HUES48 (cell line): ENCODE data around the gene PAK4.
"Not testable (repeated sequence)": the region's sequence is repeated elsewhere in the genome, so short reads cannot be mapped to it uniquely, and the experiment has no call there.

Experiments used
- H3K27ac ChIP-seq: one replicate; pipeline ENCODE4 v1.7.0; 2013; ENCODE audit warnings: low read depth, low read length, inconsistent platforms
- H3K27me3 ChIP-seq: 2 replicates; pipeline ENCODE4 v1.6.1; 2013; ENCODE audit warnings: mild to moderate bottlenecking, low read length; ENCODE audit not compliant: control insufficient read depth, insufficient read depth
- H3K36me3 ChIP-seq: 2 replicates; pipeline ENCODE4 v1.6.1; 2013; ENCODE audit warnings: low read length; ENCODE audit not compliant: control insufficient read depth, insufficient read depth
- H3K4me1 ChIP-seq: 2 replicates; pipeline ENCODE4 v1.6.1; 2013; ENCODE audit warnings: mild to moderate bottlenecking, low read length; ENCODE audit not compliant: control insufficient read depth, insufficient read depth
- H3K4me3 ChIP-seq: 2 replicates; pipeline ENCODE4 v1.5.1; 2013; ENCODE audit warnings: mild to moderate bottlenecking, low read depth, low read length
- H3K9ac ChIP-seq: 2 replicates; pipeline ENCODE4 v1.6.1; 2013; ENCODE audit warnings: mild to moderate bottlenecking, low read depth, low read length, moderate library complexity
- H3K9me3 ChIP-seq: 2 replicates; pipeline ENCODE4 v1.6.1; 2013; ENCODE audit warnings: low read length; ENCODE audit not compliant: control insufficient read depth, insufficient read depth

The PAK4 gene

DNA sequence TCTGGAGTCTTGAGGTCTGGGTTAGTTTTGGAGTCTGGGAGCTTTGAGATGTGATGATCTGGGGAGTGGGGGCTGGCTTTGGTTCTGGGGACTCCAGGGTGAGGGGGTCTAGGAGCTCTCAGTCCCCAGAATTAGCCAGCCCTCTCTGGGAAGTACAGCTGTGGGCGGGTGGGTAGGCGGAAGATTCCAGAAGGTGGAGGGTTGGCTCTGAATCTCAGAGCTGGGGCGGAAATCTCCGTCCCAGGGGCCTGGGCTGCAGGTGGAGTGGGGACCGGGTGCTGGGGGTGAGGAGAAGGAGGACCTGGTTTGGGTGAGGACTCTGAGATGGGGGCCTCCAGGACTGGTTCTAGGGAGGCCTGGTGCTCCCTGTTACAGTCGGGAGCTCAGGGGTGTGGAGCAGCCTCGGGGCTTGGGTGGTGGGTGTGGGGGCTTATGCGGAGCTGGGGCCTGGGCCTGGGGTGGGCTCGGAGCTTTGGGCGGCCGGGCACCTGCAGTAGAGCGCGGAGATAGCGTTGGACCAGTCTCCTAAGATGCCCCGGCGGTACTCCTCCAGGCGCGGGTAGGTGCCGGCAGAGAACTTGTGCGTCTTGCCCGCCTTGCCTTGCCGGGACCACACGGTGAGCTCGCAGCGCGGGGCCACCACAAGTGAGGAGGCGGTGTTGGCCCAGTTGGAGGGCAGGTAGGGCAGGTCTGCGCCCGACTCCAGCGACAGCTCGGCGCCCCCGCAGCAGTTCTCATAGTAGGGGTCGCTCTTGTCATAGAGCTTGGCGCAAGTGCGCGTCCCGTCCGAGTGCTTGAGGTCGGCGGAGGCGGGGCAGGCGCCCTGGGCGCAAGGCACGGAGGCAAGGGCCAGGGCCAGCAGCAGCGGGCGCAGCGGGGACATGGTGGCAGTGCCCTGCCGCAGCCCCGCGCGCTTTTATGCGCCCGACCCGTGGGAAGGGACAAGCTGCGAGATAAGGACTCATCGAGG is 78.1 kb downstream of the PAK4 start, which contains the start of gene SYCN:
Gene SYCN (minus strand): TSS at position 892 of the 970 bp plus-strand sequence. CDS start 9 bp downstream, at position 883.
- H3K27me3 ChIP-seq = peaks cover 30% of the 10 kb centered on the region
- peak within 1 kb of the TSS; percentile 39; the same call in 1 of the 2 replicates for H3K4me3 ChIP-seq
- no peak within 1 kb of the TSS for H3K27ac ChIP-seq
- H3K4me1 ChIP-seq = no peaks in the 10 kb centered on the region
- H3K9ac ChIP-seq = no peak within 1 kb of the TSS
- H3K9me3 ChIP-seq = no peaks in the 10 kb centered on the region
- H3K36me3 ChIP-seq = no peaks in the 10 kb centered on the region

DNA sequence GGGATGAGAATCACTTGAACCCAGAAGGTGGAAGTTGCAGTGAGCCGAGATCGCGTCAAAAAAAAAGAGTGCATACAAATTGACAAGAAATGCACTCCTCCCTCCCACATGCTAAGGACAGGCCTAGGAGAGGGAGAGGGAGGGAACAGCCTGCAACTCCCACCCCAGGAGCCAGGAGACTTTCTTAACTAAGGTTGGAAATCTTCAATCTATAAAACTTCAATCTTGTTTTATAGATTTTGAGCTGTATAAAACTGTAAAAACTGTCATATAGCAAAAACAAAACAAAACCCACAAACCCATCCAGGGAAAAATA is 79.8 kb downstream of the PAK4 start:
- Histone ChIP-seq H3K27ac (no peak overlapping the region), H3K9me3 (no peaks in the 10 kb centered on the region), H3K4me1 (no peaks in the 10 kb centered on the region), H3K4me3 (no peak overlapping the region), H3K27me3 (peaks cover 26% of the 10 kb centered on the region), H3K36me3 (no peaks in the 10 kb centered on the region), H3K9ac (no peak overlapping the region)

DNA sequence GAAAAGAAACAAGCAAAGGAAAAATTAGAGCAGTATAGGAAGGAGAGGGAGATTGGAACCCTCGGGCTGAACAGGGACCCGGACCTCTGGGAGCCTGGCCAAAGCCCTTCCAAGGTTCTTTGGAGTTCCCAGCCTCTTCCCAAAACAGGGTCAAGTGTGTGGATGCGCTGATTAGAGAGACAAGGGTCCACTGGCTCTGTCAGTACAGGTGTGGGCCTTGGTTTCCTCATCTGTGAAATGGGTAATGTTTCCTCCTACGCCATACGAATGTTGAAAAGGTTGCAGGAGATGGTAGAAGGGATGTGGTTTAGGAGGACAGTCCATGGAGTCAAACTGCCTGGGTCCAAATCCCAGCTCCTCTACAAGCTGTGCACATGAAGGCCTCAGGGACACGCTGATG is 80.5 kb downstream of the PAK4 start:
- peaks cover 26% of the 10 kb centered on the region for H3K27me3 ChIP-seq
- H3K9me3 ChIP-seq = no peaks in the 10 kb centered on the region
- no peak overlapping the region for H3K9ac ChIP-seq
- H3K36me3 ChIP-seq = no peaks in the 10 kb centered on the region
- H3K4me3 ChIP-seq = no peak overlapping the region
- H3K4me1 ChIP-seq = no peaks in the 10 kb centered on the region
- H3K27ac ChIP-seq = no peak overlapping the region

- Histone ChIP-seq H3K4me1 (no peaks in the 10 kb centered on the region), H3K27me3 (peaks cover 26% of the 10 kb centered on the region), H3K9ac (no peak overlapping the region), H3K27ac (no peak overlapping the region), H3K9me3 (no peaks in the 10 kb centered on the region), H3K4me3 (no peak overlapping the region), H3K36me3 (no peaks in the 10 kb centered on the region)
Observed at GRCh38 chr19:39207293-39207836, 81.8 kb downstream of the PAK4 start.

DNA sequence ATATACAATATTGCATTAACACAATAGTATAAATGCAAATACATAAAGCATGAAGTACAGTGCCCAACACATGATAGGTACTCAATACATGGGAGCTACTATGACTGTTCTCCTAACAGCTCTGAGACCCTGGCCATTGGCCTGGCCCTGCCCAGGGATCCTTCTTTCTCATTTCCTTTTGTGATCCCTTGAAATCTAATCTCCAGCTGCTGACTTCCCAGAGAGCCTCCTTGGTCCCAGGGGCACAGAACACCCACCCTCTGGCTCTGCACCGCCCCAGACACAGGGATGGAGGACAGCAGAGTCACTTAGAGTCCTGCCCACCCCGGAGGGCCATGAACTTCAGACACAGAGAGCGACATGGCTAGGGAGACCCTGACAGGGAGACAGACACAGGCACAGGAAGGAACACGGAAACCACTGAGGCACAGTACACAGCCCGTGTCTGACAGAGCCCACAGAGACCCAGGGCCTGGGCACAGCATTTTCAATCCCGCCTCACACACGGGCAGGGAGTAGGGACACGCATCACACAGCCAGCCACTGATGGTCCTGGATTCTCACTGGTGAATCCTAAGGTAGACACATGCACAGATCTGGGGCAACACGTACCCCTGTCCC is 82.7 kb downstream of the PAK4 start:
- H3K9me3 ChIP-seq = no peaks in the 10 kb centered on the region
- no peaks in the 10 kb centered on the region for H3K4me1 ChIP-seq
- no peak overlapping the region for H3K9ac ChIP-seq
- H3K4me3 ChIP-seq = no peak overlapping the region
- H3K27ac ChIP-seq = no peak overlapping the region
- H3K36me3 ChIP-seq = no peaks in the 10 kb centered on the region
- peaks cover 18% of the 10 kb centered on the region for H3K27me3 ChIP-seq

DNA sequence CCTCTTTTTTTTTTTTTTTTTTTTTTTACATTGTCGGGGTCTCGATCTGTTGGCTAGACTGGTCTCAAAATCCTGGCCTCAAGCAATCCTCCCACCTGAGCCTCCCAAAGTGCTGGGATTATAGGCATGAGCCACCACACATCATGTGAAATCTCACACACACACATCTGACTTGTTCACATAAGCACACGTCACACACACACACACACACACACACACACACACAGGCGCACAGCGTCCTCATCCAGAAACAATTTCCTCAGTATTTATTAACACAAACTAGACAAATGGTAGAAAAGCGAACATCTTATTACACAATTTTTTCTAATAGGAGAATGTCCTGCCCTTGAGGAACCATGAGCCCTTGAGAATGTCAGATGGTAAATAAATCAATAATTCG is 83.6 kb downstream of the PAK4 start:
- no peaks in the 10 kb centered on the region for H3K36me3 ChIP-seq
- H3K9me3 ChIP-seq = no peaks in the 10 kb centered on the region
- H3K27me3 ChIP-seq = peaks cover 9% of the 10 kb centered on the region
- H3K27ac ChIP-seq = no peak overlapping the region
- H3K4me1 ChIP-seq = no peaks in the 10 kb centered on the region
- no peak overlapping the region for H3K4me3 ChIP-seq
- no peak overlapping the region for H3K9ac ChIP-seq

DNA sequence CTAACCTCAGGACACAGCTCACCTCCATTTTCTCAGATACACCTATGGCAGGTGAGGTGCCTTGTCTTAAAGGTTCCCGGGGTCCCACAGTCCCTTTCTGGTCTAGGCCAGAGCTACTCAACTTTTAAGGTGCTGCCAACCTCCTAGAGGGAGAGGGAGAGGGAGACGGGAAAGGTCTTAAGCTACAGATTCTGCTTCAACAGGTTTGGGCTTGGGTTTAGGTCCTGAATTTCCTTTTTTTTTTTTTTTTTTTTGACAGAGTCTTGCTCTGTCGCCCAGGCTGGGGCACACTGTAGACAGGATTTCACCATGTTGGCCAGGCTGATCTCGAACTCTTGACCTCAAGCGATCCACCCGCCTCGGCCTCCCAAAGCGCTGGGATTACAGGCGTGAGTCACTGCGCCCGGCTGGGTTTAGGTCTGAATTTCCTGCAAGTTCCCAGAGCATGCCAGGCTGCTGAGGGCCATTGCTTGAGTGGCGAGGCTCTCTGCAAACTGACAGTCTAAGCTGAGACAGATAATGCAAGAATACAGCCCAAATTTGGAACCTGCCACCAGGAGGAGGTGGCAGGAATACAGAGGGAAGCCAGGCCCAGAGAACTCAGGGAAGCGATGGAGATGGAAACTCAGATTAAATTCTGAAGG is 86.3 kb downstream of the PAK4 start:
- H3K9me3 ChIP-seq = no peaks in the 10 kb centered on the region
- no peak overlapping the region for H3K4me3 ChIP-seq
- H3K4me1 ChIP-seq = no peaks in the 10 kb centered on the region
- H3K27ac ChIP-seq = no peak overlapping the region
- no peaks in the 10 kb centered on the region for H3K27me3 ChIP-seq
- H3K36me3 ChIP-seq = no peaks in the 10 kb centered on the region
- no peak overlapping the region for H3K9ac ChIP-seq

DNA sequence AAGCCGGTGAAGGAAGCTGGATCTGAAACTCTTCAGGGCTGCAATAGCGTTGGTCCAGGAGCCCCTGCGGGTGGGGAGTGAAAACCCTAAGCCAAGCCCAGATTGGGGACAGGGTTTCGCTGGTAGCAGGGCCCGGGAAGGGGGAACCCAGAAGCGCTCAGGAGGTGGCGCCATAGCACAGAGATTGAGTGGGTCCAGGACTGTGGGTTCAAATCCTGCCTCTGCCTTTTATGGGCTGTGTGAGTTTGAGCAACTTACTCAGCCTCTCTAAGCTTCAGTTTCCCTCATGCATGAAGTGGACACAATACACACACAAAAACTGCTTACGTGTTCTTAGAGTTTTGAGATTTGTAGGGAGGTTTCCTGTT is 86.8 kb downstream of the PAK4 start:
- H3K9ac ChIP-seq = no peak overlapping the region
- no peaks in the 10 kb centered on the region for H3K9me3 ChIP-seq
- H3K36me3 ChIP-seq = no peaks in the 10 kb centered on the region
- H3K27me3 ChIP-seq = no peaks in the 10 kb centered on the region
- H3K4me1 ChIP-seq = no peaks in the 10 kb centered on the region
- no peak overlapping the region for H3K27ac ChIP-seq
- H3K4me3 ChIP-seq = no peak overlapping the region

DNA sequence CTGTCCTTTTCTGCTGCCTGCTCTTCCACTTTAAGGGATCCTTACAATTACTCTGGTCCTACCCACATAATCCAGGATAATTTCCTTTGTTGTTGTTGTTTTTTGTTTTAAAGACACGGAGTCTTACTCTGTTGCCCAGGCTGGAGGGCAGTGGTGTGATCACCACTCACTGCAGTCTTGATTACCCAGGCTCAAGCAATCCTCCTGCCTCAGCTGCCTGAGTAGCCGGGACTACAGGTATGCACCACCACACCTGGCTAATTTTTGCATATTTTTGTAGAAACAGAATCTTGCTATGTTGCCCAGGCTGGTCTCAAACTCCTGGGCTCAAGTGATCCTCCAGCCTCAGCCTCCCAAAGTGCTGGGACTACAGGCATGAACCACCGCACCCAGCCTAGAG is 89.7 kb downstream of the PAK4 start:
- H3K27ac ChIP-seq, H3K9ac ChIP-seq, H3K9me3 ChIP-seq, H3K36me3 ChIP-seq, H3K27me3 ChIP-seq, H3K4me3 ChIP-seq, H3K4me1 ChIP-seq: not testable (repeated sequence)

DNA sequence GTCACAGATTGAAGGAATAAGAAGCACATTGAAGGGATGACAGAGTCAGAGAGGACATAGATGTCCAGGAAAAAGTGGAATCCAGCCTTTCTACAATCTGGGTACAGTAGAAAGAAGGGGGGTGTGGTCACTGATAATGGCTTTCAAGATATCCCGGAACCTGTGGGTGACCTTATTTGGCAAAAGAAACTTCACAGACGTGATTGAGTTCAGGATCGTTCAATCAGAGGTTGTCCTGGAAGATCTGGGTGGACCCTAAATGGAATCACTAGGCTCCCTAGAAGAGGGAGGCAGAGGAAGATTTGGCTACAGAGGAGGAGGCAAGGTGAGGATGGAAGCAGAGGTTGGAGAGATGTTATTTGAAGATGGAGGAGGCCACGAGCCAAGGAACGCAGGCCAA is 91.5 kb downstream of the PAK4 start:
- Histone ChIP-seq H3K27me3 (no peaks in the 10 kb centered on the region), H3K36me3 (no peaks in the 10 kb centered on the region), H3K4me1 (no peaks in the 10 kb centered on the region), H3K9me3 (no peaks in the 10 kb centered on the region), H3K27ac (no peak overlapping the region), H3K4me3 (no peak overlapping the region), H3K9ac (no peak overlapping the region)
